ENCODE results near the gene FSTL5. TPM values are rescaled to one million over a fixed set of nuclear protein-coding genes. Genes with fewer than 3 reads are reported as not detected.

FSTL5 gene
- total RNA-seq, 4 donors from 2014 or later = not detected

- Histone ChIP-seq H3K27me3 (no peaks in the 10 kb centered on the region), H3K36me3 (no peaks in the 10 kb centered on the region), H3K4me3 (no peak overlapping the region), H3K4me1 (no peaks in the 10 kb centered on the region), H3K9me3 (no peaks in the 10 kb centered on the region), H3K27ac (no peak overlapping the region)
- TF ChIP-seq POLR2A (IDR thresholded peaks at IDR 0.05) (no peak), CTCF (IDR thresholded peaks at IDR 0.05 in 4 of 5, conservative IDR thresholded peaks at IDR 0.05 in 1 of 5) (no peak)
- no peak for ATAC-seq
- intact Hi-C loops (cut with DNase I; ENCODE audit: low total_unique reads) (no loop called here), in situ Hi-C loops (cut with MboI; ENCODE audit: low sequenced_read_pairs in 4 of 4) (no loop called here)
- no peak for DNase-seq
These were observed 708.9 kb downstream of the FSTL5 start for GRCh38 chr4:161454860-161455259.

GRCh38 chr4:161448550-161449180 is 715.1 kb downstream of the FSTL5 start:
- DNase-seq (no peak), ATAC-seq (no peak)
- no peaks in the 10 kb centered on the region for H3K4me1 ChIP-seq
- H3K27ac ChIP-seq = no peak overlapping the region
- in situ Hi-C loops (cut with MboI; ENCODE audit: low sequenced_read_pairs in 4 of 4) = no loop called here
- intact Hi-C loops (cut with DNase I; ENCODE audit: low total_unique reads) = no loop called here
- no peaks in the 10 kb centered on the region for H3K9me3 ChIP-seq
- no peaks in the 10 kb centered on the region for H3K36me3 ChIP-seq
- no peak overlapping the region for H3K4me3 ChIP-seq
- H3K27me3 ChIP-seq = no peaks in the 10 kb centered on the region
- TF ChIP-seq POLR2A (IDR thresholded peaks at IDR 0.05) (no peak), CTCF (IDR thresholded peaks at IDR 0.05 in 4 of 5, conservative IDR thresholded peaks at IDR 0.05 in 1 of 5) (no peak)

GRCh38 chr4:161444626-161445025 is 719.2 kb downstream of the FSTL5 start:
- no peaks in the 10 kb centered on the region for H3K9me3 ChIP-seq
- no peaks in the 10 kb centered on the region for H3K36me3 ChIP-seq
- H3K4me1 ChIP-seq = no peaks in the 10 kb centered on the region
- in situ Hi-C loops (cut with MboI; ENCODE audit: low sequenced_read_pairs in 4 of 4) = no loop called here
- DNase-seq (no peak), ATAC-seq (no peak)
- no peak overlapping the region for H3K4me3 ChIP-seq
- no peak overlapping the region for H3K27ac ChIP-seq
- intact Hi-C loops (cut with DNase I; ENCODE audit: low total_unique reads) = no loop called here
- no peaks in the 10 kb centered on the region for H3K27me3 ChIP-seq
- TF ChIP-seq CTCF (IDR thresholded peaks at IDR 0.05 in 4 of 5, conservative IDR thresholded peaks at IDR 0.05 in 1 of 5) (no peak), POLR2A (IDR thresholded peaks at IDR 0.05) (no peak)

- no peak for TF ChIP-seq POLR2A (IDR thresholded peaks at IDR 0.05)
- no peak for TF ChIP-seq CTCF (IDR thresholded peaks at IDR 0.05 in 4 of 5, conservative IDR thresholded peaks at IDR 0.05 in 1 of 5)
- no peaks in the 10 kb centered on the region for H3K36me3 ChIP-seq
- H3K9me3 ChIP-seq = no peaks in the 10 kb centered on the region
- H3K4me1 ChIP-seq = no peaks in the 10 kb centered on the region
- no peak for DNase-seq
- ATAC-seq = no peak
- no peak overlapping the region for H3K27ac ChIP-seq
- intact Hi-C loops (cut with DNase I; ENCODE audit: low total_unique reads) (no loop called here), in situ Hi-C loops (cut with MboI; ENCODE audit: low sequenced_read_pairs in 4 of 4) (no loop called here)
- H3K4me3 ChIP-seq = no peak overlapping the region
- no peaks in the 10 kb centered on the region for H3K27me3 ChIP-seq
These were observed 720.9 kb downstream of the FSTL5 start for GRCh38 chr4:161442921-161443320.

- TF ChIP-seq CTCF (IDR thresholded peaks at IDR 0.05 in 4 of 5, conservative IDR thresholded peaks at IDR 0.05 in 1 of 5) (no peak), POLR2A (IDR thresholded peaks at IDR 0.05) (no peak)
- Histone ChIP-seq H3K9me3 (no peaks in the 10 kb centered on the region), H3K27ac (no peak overlapping the region), H3K4me1 (no peaks in the 10 kb centered on the region), H3K36me3 (no peaks in the 10 kb centered on the region), H3K27me3 (no peaks in the 10 kb centered on the region), H3K4me3 (no peak overlapping the region)
- intact Hi-C loops (cut with DNase I; ENCODE audit: low total_unique reads) (no loop called here), in situ Hi-C loops (cut with MboI; ENCODE audit: low sequenced_read_pairs in 4 of 4) (no loop called here)
- ATAC-seq (no peak), DNase-seq (no peak)
These were observed 725.7 kb downstream of the FSTL5 start for GRCh38 chr4:161438096-161438495.
